ENCODE data around the gene PRDM10.

GRCh38 chr11:129864811-129865210, 137.8 kb downstream of the PRDM10 start:
- TF ChIP-seq POLR2A (IDR thresholded peaks at IDR 0.05) = no peak
- TF ChIP-seq, protein P1, sequence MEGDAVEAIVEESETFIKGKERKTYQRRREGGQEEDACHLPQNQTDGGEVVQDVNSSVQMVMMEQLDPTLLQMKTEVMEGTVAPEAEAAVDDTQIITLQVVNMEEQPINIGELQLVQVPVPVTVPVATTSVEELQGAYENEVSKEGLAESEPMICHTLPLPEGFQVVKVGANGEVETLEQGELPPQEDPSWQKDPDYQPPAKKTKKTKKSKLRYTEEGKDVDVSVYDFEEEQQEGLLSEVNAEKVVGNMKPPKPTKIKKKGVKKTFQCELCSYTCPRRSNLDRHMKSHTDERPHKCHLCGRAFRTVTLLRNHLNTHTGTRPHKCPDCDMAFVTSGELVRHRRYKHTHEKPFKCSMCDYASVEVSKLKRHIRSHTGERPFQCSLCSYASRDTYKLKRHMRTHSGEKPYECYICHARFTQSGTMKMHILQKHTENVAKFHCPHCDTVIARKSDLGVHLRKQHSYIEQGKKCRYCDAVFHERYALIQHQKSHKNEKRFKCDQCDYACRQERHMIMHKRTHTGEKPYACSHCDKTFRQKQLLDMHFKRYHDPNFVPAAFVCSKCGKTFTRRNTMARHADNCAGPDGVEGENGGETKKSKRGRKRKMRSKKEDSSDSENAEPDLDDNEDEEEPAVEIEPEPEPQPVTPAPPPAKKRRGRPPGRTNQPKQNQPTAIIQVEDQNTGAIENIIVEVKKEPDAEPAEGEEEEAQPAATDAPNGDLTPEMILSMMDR (IDR thresholded peaks at IDR 0.05) = no peak
